ENCODE results near the gene RASGRP2.

RASGRP2 gene

DNA sequence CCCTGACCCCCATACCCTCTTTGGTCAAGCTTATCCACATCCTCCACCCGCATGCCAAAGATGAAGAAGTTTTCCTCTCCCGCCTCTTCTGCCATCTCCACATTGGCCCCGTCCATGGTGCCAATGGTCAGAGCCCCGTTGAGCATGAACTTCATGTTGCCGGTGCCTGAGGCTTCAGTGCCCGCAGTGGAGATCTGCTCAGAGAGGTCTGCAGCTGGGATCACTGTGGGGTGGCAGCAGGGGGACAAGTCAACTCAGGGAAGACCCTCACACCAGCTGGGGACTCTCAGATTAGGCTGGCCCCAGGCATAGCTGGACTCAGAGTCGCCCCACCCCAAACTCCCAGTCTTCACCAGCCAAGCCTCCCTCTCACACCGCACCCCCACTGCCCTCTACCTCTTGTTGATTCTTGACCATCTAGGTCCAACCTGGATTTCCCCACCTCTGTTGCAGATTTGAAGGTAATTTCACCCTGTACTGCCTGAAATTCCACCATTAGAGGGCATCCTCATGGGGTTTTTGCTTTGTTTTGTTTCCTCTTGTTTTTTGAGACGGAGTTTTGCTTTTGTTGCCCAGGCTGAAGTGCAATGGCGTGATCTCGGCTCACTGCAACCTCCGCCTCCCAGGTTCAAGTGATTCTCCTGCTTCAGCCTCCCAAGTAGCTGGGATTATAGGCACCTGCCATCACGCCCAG is 6.6 kb upstream of the RASGRP2 start (continued):
- no peak for TF ChIP-seq ZBTB10 (tag by site-specific recombination; IDR thresholded peaks at IDR 0.05)
- no peak for TF ChIP-seq ZNF423 (tag by site-specific recombination; IDR thresholded peaks at IDR 0.05)
- TF ChIP-seq ZSCAN16 (tag by site-specific recombination; IDR thresholded peaks at IDR 0.05) = no peak
- TF ChIP-seq PRDM2 (tag by site-specific recombination; IDR thresholded peaks at IDR 0.05; ENCODE audit: borderline replicate concordance) = no peak
- TF ChIP-seq ZNF626 (tag by site-specific recombination; IDR thresholded peaks at IDR 0.05) = no peak
- no peak for TF ChIP-seq ZNF184 (tag by site-specific recombination; IDR thresholded peaks at IDR 0.05)

DNA sequence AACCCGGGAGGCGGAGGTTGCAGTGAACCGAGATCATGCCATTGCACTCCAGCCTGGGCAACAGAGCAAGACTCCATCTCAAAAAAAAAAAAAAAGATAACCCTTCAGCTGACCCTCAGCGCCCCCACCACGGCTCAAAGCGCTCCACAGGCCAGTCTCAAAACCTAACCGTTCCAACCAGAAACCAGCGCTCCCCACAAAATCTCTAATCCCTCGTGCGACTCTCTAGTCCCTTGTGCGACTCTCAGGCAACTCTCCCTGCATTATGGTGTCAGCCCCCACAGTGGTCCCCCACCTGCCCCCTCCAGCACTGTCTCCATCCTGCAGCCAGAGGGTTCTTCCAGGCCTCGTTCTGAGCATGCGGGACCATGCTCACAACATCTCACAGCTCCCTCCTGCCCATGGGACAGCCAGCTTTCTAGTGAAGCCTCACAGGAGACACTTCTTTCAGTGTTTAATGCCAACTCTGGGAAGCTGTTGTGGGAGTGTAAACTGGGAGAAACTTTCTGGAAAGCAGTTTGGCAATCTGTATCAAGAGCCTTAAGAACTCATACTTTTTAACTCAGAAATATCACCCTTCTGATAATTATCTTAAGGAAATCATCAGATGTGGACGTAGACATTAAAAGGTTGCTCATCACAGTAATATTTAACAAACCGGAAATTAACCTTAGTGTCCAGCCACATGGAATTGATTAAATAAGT is 4.2 kb upstream of the RASGRP2 start:
- Histone ChIP-seq H3K27ac (ENCODE audit: extremely low read depth, low read depth, low read length) (no peak overlapping the region), H3K9me3 (ENCODE audit: control insufficient read depth, insufficient read depth, low read depth, low read length) (no peaks in the 10 kb centered on the region), H3K4me1 (ENCODE audit: control insufficient read depth, insufficient read depth, low read length) (no peaks in the 10 kb centered on the region), H3K36me3 (ENCODE audit: control insufficient read depth in 2 of 2, insufficient read depth in 1 of 2, low read length in 2 of 2) (peaks cover 0 to 3% of the 10 kb centered on the region in 2 experiments; a peak in 1 of 3 replicates), H3K4me3 (ENCODE audit: low read depth, low read length) (no peak overlapping the region)
- CTCF ChIA-PET = interaction anchor here (1.1 kb wide), 1 partner anchor 20 kb away, joined by 3 read pairs; no protein-coding TSS in a partner anchor
- TF ChIP-seq ZIC2 (tag by site-specific recombination; IDR thresholded peaks at IDR 0.05) (no peak), ZNF121 (tag by site-specific recombination; IDR thresholded peaks at IDR 0.05) (0 out of 2 replicates have a peak, but pooled peaks have one; percentile 46), ZBTB20 (tag by site-specific recombination; IDR thresholded peaks at IDR 0.05) (no peak), ZNF777 (tag by site-specific recombination; IDR thresholded peaks at IDR 0.05; ENCODE audit: borderline replicate concordance) (no peak), RBAK (tag by site-specific recombination; IDR thresholded peaks at IDR 0.05) (no peak)
- POLR2A ChIA-PET = no interaction called here

DNA sequence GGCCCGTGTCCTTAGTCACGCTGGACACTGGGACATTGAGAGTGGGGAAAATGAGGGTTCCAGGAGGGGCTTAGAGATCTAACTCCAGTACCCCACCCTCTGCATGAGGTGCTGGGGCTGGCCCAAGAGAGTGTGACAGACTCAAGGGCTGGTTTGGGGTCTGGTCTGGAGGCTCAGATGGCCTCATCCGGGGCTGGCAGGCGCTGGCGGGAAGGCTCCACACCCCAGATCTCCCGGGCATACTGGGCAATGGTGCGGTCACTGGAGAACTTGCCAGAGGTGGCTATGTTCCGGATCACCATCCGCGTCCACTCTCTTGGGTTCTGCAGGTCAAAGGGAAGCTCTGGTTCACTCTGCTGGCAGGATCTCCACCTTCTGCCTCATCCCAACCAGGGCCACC is 2.5 kb upstream of the RASGRP2 start:
- POLR2A ChIA-PET = interaction anchor here (1.0 to 2.0 kb wide), 3 partner anchors 13 to 32 kb away, joined by 3 to 5 read pairs (median 4); partner anchors contain the start of genes PYGM and SF1
- no peak for TF ChIP-seq ZNF664 (tag by site-specific recombination; IDR thresholded peaks at IDR 0.05)
- TF ChIP-seq PRDM4 (tag by site-specific recombination; IDR thresholded peaks at IDR 0.05) = no peak
- TF ChIP-seq PBX3 (CRISPR knock-in tag; IDR thresholded peaks at IDR 0.05) = no peak
- TF ChIP-seq BCL6B (tag by site-specific recombination; IDR thresholded peaks at IDR 0.05) = no peak
- no peak for TF ChIP-seq ZNF202 (tag by site-specific recombination; IDR thresholded peaks at IDR 0.05; ENCODE audit: borderline replicate concordance)
- no peak for TF ChIP-seq ZNF701 (tag by site-specific recombination; IDR thresholded peaks at IDR 0.05)

More for the DNA sequence above, 2.5 kb upstream of the RASGRP2 start:
- CTCF ChIA-PET = interaction anchor here (0.7 to 1.3 kb wide), 3 partner anchors 13 to 58 kb away, joined by 3 to 4 read pairs (median 3); no protein-coding TSS in a partner anchor
- H3K27ac ChIP-seq (ENCODE audit: extremely low read depth, low read depth, low read length) = no peak overlapping the region
- no peaks in the 10 kb centered on the region for H3K36me3 ChIP-seq (ENCODE audit: control insufficient read depth in 2 of 2, insufficient read depth in 1 of 2, low read length in 2 of 2)
- H3K9me3 ChIP-seq (ENCODE audit: control insufficient read depth, insufficient read depth, low read depth, low read length) = no peaks in the 10 kb centered on the region
- H3K4me3 ChIP-seq (ENCODE audit: low read depth, low read length) = no peak overlapping the region
- H3K4me1 ChIP-seq (ENCODE audit: control insufficient read depth, insufficient read depth, low read length) = no peaks in the 10 kb centered on the region

All from HEK293 (cell line).